NOMO-1 treated with DMSO at 0.1 percent for 48 hours (cell line): ENCODE measurements around the gene AKAP7.
"Not testable (repeated sequence)": the region's sequence is repeated elsewhere in the genome, so short reads cannot be mapped to it uniquely, and the experiment has no call there.

Source experiments
- DNase-seq: peaks from one replicate; lab custom pipeline; 2025; ENCODE audit not compliant: unreplicated experiment; lab: John Stamatoyannopoulos, UW

AKAP7 gene

GRCh38 chr6:131250936-131251335, 115.7 kb downstream of the AKAP7 start:
- DNase-seq: no peak

DNA sequence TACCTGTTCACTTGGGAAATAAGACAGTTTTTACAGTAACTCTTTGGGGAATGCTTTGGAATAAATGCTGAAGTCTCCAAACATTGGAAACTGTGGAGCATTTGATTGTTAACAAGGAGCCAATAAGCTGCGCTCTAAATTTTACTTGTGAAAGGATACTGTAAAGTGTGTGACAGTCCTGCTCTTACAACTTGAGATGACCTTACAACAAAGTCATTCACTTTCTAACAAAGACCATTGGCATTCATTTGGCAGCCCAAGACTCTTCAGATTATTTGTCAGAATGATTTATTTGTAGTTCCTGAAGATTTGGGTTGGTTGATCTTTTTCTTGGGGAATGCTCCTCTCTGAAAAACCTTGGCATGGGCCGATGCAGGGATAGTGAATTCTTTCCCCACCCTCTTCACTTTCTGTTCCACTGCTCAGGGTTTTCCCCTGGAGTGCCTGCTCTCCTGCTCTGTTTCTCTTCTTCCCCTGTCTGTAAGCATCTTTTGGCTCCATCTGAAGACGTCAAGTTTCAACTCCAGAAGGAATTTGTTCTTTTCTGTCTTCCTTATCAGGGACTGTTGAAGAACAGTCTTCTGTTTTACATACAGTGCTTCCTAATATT, 116.4 kb downstream of the AKAP7 start:
- no peak for DNase-seq

- no peak for DNase-seq
Measured at GRCh38 chr6:131255434-131255833, 120.2 kb downstream of the AKAP7 start.

GRCh38 chr6:131255911-131256310, 120.6 kb downstream of the AKAP7 start:
- no peak for DNase-seq

GRCh38 chr6:131257104-131257503, 121.8 kb downstream of the AKAP7 start:
- DNase-seq: no peak

DNA sequence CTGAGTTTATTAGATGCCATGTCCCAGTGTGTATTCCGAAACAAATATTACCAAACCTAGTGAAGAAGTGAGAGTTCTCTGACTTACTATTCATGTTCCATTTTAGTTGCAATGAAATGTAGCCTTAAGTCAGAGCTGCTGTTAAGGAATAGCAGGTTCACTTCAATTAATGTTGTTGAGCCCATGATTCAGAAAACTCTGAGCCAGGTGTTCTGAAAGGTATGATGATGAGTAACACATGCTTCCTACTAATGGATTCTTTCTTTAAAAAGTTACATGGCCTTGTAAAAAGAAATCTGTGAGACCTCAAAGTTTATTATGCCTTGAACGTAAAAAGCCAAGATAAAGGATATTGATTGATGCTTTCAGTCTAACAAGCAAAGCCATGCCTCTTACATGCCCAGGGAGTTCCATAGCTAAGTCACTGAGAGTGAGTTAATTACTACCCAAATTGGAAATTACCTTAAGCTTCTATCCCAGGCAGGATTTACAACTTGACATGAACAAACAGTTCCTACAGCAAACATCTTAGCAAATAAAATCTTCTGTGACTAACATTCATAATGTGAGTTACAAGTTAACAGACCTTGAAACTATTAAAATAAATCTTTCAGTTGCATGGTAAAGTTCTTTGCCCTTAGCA, 122.9 kb downstream of the AKAP7 start:
- no peak for DNase-seq

DNA sequence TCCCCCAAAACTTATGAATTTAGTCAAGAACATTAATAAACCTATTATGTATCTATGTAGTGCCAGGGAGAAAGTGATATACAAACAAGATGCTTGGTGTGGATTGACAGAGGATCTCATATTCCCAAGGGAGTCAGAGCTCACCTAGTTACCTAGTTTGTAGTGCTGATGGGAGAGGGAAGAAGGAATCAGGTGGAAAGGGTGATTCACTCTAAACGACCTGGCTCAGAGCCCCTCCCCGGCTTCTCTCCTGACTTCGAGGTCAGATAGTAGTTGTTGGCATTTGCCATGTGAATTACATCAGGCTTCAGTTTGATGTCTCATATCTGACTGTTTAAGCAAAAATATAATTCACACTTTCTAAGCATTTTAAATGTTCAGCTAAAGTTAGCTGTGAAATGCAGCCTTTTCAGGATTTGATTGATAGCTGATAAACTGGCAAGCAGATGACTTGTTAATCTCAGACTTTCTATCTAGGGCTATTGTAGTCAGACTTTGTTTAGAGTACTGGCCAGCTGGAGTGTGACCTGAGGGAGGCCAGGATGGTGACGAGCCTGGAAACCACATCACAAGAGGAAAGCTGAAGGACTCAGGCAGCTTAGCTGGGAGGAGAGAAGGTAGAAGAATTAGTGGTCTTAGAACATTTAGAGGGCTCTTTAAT, 123.7 kb downstream of the AKAP7 start:
- no peak for DNase-seq

GRCh38 chr6:131260960-131261359, 125.7 kb downstream of the AKAP7 start:
- not testable (repeated sequence) for DNase-seq

DNA sequence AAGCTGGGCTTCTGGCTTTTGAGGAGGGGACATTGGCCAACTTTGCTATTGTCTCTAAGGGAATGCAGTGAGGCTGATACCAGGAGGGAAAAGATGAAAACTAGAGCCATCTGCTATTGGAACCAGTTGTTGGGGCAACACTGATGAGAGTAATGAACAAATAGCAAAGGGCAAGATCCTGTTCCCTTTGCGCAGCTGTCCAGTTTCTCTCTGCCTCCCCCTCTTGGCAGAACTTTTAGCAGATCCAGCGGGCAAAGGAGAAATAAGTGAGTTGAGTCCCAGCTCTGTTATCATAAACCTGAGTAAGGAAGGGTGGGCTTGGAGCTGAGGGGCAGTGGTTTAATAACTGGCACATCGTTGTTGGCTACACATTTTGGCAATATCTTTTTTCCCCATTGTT, 126.8 kb downstream of the AKAP7 start:
- DNase-seq: no peak

DNA sequence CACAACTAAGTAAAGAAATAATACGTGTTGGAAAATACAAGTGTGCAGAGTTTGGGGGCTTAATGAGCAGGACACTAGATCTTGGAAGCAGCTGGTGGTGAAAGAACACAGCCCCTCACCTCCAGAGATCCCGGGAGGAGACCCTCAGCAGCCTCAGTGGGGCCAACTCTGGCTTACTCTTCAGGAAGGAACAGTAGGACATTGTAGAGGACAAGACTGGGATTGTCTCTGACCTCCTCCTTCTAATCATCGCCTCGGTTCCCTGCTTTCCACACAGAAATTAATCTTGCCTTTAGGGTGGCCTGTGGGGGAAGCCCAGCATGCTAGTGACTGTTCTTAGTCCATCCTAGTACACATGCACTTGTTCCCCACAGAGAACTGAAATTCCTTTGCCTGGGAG, 130.7 kb downstream of the AKAP7 start:
- no peak for DNase-seq

GRCh38 chr6:131268303-131268702, 133.0 kb downstream of the AKAP7 start:
- DNase-seq: no peak

- no peak for DNase-seq
Measured at GRCh38 chr6:131269565-131270391, 134.5 kb downstream of the AKAP7 start.

GRCh38 chr6:131270534-131270933, 135.3 kb downstream of the AKAP7 start:
- DNase-seq: no peak

DNA sequence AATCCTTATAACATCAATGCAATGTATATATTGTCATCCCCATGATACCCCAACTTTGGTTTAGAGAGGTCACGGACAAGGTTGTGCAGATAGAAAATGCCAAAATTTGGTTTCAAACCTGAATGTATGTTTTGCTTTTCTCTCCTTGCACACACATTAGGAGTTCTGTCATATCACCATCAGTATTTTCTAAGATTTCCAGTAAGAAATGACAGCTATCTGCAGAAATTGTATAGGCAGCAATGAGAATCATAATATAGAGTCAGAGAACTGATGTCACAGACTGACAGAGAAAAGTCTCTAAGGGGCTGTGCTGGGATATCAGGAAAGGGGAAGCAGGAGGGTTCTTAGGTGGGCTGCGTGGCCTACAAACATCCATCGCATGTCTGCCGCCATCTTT, 140.0 kb downstream of the AKAP7 start:
- no peak for DNase-seq

DNA sequence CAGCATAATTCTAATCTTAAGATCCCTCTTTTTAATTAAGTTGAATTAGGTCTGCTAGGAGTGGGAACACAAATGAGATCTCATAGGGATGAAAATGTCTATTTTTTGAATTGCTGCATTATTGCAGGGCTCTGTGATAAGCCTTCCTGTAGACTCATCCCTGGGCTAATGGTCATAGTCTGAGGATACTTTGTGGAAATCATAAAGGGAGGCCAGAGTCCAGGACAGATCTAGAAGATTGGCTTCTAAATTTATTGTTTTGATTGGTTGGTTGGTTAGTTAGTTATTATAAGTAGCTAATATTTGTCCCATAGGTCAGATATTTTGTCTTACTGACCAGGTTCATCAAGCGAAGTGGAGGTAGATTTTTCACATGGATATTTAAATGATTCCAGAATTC, 142.3 kb downstream of the AKAP7 start:
- no peak for DNase-seq

- peak; percentile 84 for DNase-seq
Measured at GRCh38 chr6:131281471-131282270, 146.4 kb downstream of the AKAP7 start.

GRCh38 chr6:131282365-131282764, 147.1 kb downstream of the AKAP7 start:
- DNase-seq: no peak

DNA sequence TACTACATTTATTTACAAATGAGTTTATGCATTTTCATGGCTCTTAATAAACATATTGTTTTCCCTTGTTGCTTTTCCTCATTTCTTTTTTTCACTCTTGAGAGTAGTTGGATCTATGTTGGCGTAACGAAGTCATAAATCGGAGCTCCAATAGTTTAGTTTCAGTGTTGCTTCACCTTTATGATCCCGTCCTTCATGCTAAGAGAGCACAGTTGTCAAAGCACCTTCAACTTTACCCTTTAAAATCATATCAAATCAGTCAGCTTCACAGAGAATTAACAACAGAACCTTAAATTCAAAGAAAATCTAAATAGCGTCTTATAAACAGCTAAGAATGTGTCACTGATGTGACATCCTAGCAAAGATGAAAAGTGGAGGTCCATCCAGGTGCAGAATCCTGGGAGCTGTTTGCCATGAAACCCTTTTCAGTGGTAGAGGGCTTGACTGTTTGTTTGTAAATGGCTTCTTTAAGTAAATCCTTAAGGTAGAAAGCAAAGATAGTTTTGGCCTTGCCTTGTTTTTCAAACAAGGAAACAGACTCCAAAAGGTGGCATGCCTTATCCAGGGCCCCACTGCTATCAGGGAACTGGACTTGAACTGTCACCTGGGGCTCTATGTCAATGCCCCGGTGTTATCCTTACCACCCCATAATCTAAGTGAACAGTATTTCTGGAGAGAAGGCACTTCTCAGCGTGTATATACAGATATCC, 148.4 kb downstream of the AKAP7 start:
- DNase-seq: no peak

DNA sequence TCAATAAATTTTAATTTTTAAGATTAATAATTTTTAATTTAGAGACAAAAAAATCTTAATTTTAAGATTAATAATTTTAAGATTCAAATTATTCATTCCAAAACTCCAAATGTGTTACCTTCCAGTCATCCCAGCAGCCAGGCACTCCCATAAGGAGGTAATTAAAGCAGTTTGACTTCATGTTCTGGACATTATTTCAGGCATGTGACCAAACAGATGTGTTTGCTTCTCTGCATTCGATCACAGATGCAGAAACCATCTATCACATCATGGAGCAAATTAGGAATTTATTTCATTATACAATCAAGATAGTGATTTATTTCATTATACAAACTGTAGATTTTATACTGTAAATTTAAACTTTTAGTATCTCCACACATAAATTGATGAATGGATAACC, 150.3 kb downstream of the AKAP7 start:
- no peak for DNase-seq

DNA sequence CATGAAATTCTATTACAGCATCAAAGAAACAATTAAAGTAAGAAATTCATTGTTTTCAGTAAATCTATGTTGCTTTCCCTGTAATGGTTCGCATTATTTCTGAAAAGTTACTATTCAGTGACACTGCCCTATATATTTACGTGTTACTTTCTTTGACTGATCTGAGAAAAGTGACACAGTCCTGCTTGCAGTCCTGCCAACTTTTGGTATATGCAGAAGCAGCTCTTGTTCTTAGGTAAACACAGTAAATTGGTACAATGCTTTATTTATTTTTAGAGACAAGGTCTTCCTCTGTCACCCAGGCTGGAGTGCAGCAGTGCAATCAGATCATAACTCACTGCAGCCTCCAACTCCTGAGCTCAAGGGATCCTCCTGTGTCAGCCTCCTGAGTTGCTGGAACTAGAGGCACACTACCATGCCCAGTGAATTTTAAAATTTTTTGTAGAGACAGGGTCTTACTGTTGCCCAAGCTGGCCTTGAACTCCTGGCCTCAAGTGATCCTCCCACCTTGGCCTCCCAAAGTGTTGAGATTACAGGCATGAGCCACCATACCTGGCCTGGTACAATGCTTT, 151.3 kb downstream of the AKAP7 start:
- DNase-seq: no peak
